Liver (tissue), 3 donors: ENCODE measurements around the gene ULBP2.

Experiments used
- ATF3 ChIP-seq: IDR thresholded peaks from 2 replicates; pipeline ENCODE4 v1.6.1; 2016; ENCODE audit warnings: antibody characterized with exemption
- CTCF ChIP-seq: fragments of 150-350 bp; IDR thresholded peaks from 2 replicates; pipeline ENCODE4 v1.5.1; 2017; ENCODE audit warnings: improper control_type of control experiment, low read depth, low read length; ENCODE audit not compliant: missing input control
- EGR1 ChIP-seq, 2 donors: IDR thresholded peaks; 2 replicates each; pipeline ENCODE4 v1.6.1; 2016 to 2018; ENCODE audit warnings: antibody characterized with exemption in 2 of 2, low read depth in 2 of 2
- FOXA1 ChIP-seq: IDR thresholded peaks from 2 replicates; pipeline ENCODE4 v1.6.1; 2016; ENCODE audit warnings: antibody characterized with exemption
- GABPA ChIP-seq, 2 donors: IDR thresholded peaks in 1 of 2; conservative IDR thresholded peaks in 1 of 2; 2 replicates each; pipeline ENCODE4 v1.6.1; 2016; ENCODE audit warnings: antibody characterized with exemption in 2 of 2, mild to moderate bottlenecking in 1 of 2, moderate library complexity in 1 of 2
- JUND ChIP-seq, 2 donors: IDR thresholded peaks; 2 replicates each; pipeline ENCODE4 v1.6.1; 2016; ENCODE audit warnings: antibody characterized with exemption in 2 of 2
- MAX ChIP-seq: IDR thresholded peaks from 2 replicates; pipeline ENCODE4 v1.6.1; 2016; ENCODE audit warnings: antibody characterized with exemption
- NR2F2 ChIP-seq: IDR thresholded peaks from 2 replicates; pipeline ENCODE4 v1.6.1; 2016; ENCODE audit warnings: antibody characterized with exemption
- RAD21 ChIP-seq, 2 donors: IDR thresholded peaks; 2 replicates each; pipeline ENCODE4 v1.6.1; 2016; ENCODE audit warnings: antibody characterized with exemption in 2 of 2, mild to moderate bottlenecking in 2 of 2
- REST ChIP-seq: IDR thresholded peaks from 2 replicates; pipeline ENCODE4 v1.6.1; 2016; ENCODE audit warnings: antibody characterized with exemption, mild to moderate bottlenecking
- RXRA ChIP-seq, 2 donors: IDR thresholded peaks; 2 replicates each; pipeline ENCODE4 v1.6.1; 2017 to 2018; ENCODE audit warnings: antibody characterized with exemption in 2 of 2, mild to moderate bottlenecking in 1 of 2
- SP1 ChIP-seq: IDR thresholded peaks from 2 replicates; pipeline ENCODE4 v1.6.1; 2018; ENCODE audit warnings: antibody characterized with exemption, mild to moderate bottlenecking
- TAF1 ChIP-seq: conservative IDR thresholded peaks from 2 replicates; pipeline ENCODE4 v1.6.1; 2016; ENCODE audit warnings: antibody characterized with exemption, mild to moderate bottlenecking
- donor health status: healthy.
- donor health status: healthy.

- no peak for TF ChIP-seq TAF1
- no peak for TF ChIP-seq RXRA (IDR thresholded peaks at IDR 0.05)
- TF ChIP-seq CTCF, result no peak
- TF ChIP-seq SP1, result no peak
- TF ChIP-seq ATF3, result no peak
- no peak for TF ChIP-seq MAX
- no peak for TF ChIP-seq JUND (IDR thresholded peaks at IDR 0.05)
- TF ChIP-seq EGR1 (IDR thresholded peaks at IDR 0.05; ENCODE audit: low read depth in 2 of 2), result no peak
- no peak for TF ChIP-seq FOXA1
- TF ChIP-seq RAD21 (IDR thresholded peaks at IDR 0.05), result no peak
- no peak for TF ChIP-seq GABPA (IDR thresholded peaks at IDR 0.05 in 1 of 2, conservative IDR thresholded peaks at IDR 0.05 in 1 of 2)
- TF ChIP-seq NR2F2, result no peak
- no peak for TF ChIP-seq REST
Measured at GRCh38 chr6:149933036-149933435, 8.8 kb upstream of the ULBP2 start.
